OCI-LY1 (cell line): ENCODE measurements around the gene BPIFB3.
"Not testable (repeated sequence)": the region's sequence is repeated elsewhere in the genome, so short reads cannot be mapped to it uniquely, and the experiment has no call there.

Experiments
- EZH2 ChIP-seq: fragments of 200-600 bp; sonication (generic), shearing (Covaris generic); IDR thresholded peaks from 2 replicates; pipeline ENCODE4 v1.8.0; 2017; ENCODE audit warnings: borderline replicate concordance, mixed run types, mild to moderate bottlenecking, antibody characterized with exemption, low read length, moderate library complexity, mixed read lengths
- TF ChIP-seq, protein P1 (sequence below): fragments of 200-600 bp; sonication (generic), shearing (Covaris generic); IDR thresholded peaks from 2 replicates; pipeline ENCODE4 v1.5.1; 2017; ENCODE audit warnings: mild to moderate bottlenecking, antibody characterized with exemption, low read length, moderate library complexity, mixed read lengths

DNA sequence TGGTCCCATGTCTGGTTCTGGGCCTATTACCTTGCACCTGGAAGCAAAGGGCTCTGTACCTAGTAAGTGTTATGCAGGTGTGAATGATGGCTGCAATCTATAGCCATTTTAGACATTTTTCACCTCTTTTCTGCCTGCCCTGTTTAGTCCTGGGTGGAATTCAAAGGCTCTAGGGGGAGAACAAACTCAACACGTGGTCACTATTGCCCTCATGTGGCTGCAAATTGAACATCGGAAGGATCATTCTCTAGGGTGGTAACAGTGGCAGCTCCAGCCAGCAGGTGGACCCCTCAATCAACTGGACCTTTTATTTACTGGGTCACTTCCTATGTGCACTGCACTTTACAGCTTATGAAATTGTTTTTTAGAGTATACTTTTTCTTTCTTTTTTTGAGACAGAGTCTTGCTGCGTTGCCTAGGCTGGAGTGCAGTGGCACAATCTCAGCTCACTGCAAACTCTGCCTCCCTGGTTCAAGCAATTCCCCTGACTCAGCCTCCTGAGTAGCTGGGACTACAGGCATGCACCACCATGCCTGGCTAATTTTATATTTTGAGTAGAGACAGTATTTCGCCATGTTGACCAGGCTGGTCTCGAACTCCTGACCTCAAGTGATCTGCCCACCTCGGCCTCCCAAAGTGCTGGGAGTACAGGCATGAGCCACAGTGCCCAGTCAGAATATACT, 42.3 kb downstream of the BPIFB3 start:
- TF ChIP-seq, protein P1, sequence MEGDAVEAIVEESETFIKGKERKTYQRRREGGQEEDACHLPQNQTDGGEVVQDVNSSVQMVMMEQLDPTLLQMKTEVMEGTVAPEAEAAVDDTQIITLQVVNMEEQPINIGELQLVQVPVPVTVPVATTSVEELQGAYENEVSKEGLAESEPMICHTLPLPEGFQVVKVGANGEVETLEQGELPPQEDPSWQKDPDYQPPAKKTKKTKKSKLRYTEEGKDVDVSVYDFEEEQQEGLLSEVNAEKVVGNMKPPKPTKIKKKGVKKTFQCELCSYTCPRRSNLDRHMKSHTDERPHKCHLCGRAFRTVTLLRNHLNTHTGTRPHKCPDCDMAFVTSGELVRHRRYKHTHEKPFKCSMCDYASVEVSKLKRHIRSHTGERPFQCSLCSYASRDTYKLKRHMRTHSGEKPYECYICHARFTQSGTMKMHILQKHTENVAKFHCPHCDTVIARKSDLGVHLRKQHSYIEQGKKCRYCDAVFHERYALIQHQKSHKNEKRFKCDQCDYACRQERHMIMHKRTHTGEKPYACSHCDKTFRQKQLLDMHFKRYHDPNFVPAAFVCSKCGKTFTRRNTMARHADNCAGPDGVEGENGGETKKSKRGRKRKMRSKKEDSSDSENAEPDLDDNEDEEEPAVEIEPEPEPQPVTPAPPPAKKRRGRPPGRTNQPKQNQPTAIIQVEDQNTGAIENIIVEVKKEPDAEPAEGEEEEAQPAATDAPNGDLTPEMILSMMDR, result peak; percentile 87
- TF ChIP-seq EZH2, result not testable (repeated sequence)
